Measurements from ENCODE around the gene NPHP1. TPM values are rescaled to one million over a fixed set of nuclear protein-coding genes. Genes with fewer than 3 reads are reported as not detected.
"Not testable (repeated sequence)": the region's sequence is repeated elsewhere in the genome, so short reads cannot be mapped to it uniquely, and the experiment has no call there.

NPHP1 gene
- total RNA-seq, result 1 to 10 TPM in 1 of 2 donors, under 1 TPM in 1; 0.56 to 1.3 TPM
- long read RNA-seq, result 0 reads

- intact Hi-C loops (cut with DNase I, micrococcal nuclease), result no loop called here
- DNase-seq, result peak; percentile 76 to 86
- ATAC-seq, result peak; percentile 98
Measured at GRCh38 chr2:110204408-110205385, at the start of gene NPHP1. NPHP1 (minus strand) TSS chr2:110205013; CDS start chr2:110204968, 45 bp downstream.

- intact Hi-C loops (cut with DNase I, micrococcal nuclease); DNase-seq; ATAC-seq: not testable (repeated sequence)
Measured at GRCh38 chr2:110248081-110248795, 43.4 kb upstream of the NPHP1 start.

- DNase-seq; intact Hi-C loops (cut with DNase I, micrococcal nuclease): not testable (repeated sequence)
- ATAC-seq, result peak; percentile 94
Measured at GRCh38 chr2:110245488-110246435, 40.9 kb upstream of the NPHP1 start.

GRCh38 chr2:110243283-110243682 is 38.5 kb upstream of the NPHP1 start:
- ATAC-seq; intact Hi-C loops (cut with DNase I, micrococcal nuclease); DNase-seq: not testable (repeated sequence)

- intact Hi-C loops (cut with DNase I, micrococcal nuclease); DNase-seq; ATAC-seq: not testable (repeated sequence)
Measured at GRCh38 chr2:110234514-110234913, 29.7 kb upstream of the NPHP1 start.

- ATAC-seq; DNase-seq; intact Hi-C loops (cut with DNase I, micrococcal nuclease): not testable (repeated sequence)
Measured at GRCh38 chr2:110229886-110230285, 25.1 kb upstream of the NPHP1 start.

- DNase-seq; intact Hi-C loops (cut with DNase I, micrococcal nuclease); ATAC-seq: not testable (repeated sequence)
Measured at GRCh38 chr2:110222626-110223025, 17.8 kb upstream of the NPHP1 start.

GRCh38 chr2:110221938-110222337 is 17.1 kb upstream of the NPHP1 start:
- intact Hi-C loops (cut with DNase I, micrococcal nuclease), result no loop called here
- ATAC-seq, result no peak
- no peak for DNase-seq

GRCh38 chr2:110220190-110220564 is 15.4 kb upstream of the NPHP1 start:
- ATAC-seq (no peak), DNase-seq (no peak)
- intact Hi-C loops (cut with DNase I, micrococcal nuclease), result no loop called here

- no peak for ATAC-seq
- no peak for DNase-seq
- intact Hi-C loops (cut with DNase I, micrococcal nuclease), result no loop called here
Measured at GRCh38 chr2:110219496-110220189, 14.8 kb upstream of the NPHP1 start.

GRCh38 chr2:110218889-110219288 is 14.1 kb upstream of the NPHP1 start:
- ATAC-seq; intact Hi-C loops (cut with DNase I, micrococcal nuclease); DNase-seq: not testable (repeated sequence)

GRCh38 chr2:110216803-110217202 is 12.0 kb upstream of the NPHP1 start:
- DNase-seq (no peak), ATAC-seq (no peak)
- intact Hi-C loops (cut with DNase I, micrococcal nuclease), result no loop called here

- DNase-seq, result no peak
- intact Hi-C loops (cut with DNase I, micrococcal nuclease), result no loop called here
- ATAC-seq, result no peak
Measured at GRCh38 chr2:110216199-110216598, 11.4 kb upstream of the NPHP1 start.

- DNase-seq (no peak), ATAC-seq (no peak)
- intact Hi-C loops (cut with DNase I, micrococcal nuclease), result no loop called here
Measured at GRCh38 chr2:110215566-110216158, 10.8 kb upstream of the NPHP1 start.

- DNase-seq (no peak), ATAC-seq (no peak)
- intact Hi-C loops (cut with DNase I, micrococcal nuclease), result no loop called here
Measured at GRCh38 chr2:110215091-110215490, 10.3 kb upstream of the NPHP1 start.

- DNase-seq; intact Hi-C loops (cut with DNase I, micrococcal nuclease); ATAC-seq: not testable (repeated sequence)
Measured at GRCh38 chr2:110213522-110213921, 8.7 kb upstream of the NPHP1 start.
